GM21717 (cell line): ENCODE data around the gene EDDM13.
"Not testable (repeated sequence)": the region's sequence is repeated elsewhere in the genome, so short reads cannot be mapped to it uniquely, and the experiment has no call there.

Experiments
- ATAC-seq: cut with Tn5 transposase; IDR thresholded peaks from one replicate; pipeline ENCODE4 v1.9.1; 2021; ENCODE audit warnings: mild to moderate bottlenecking, moderate library complexity; ENCODE audit not compliant: unreplicated experiment

Gene EDDM13

GRCh38 chr19:56294549-56294948 is 22.0 kb downstream of the EDDM13 start:
- ATAC-seq: no peak

GRCh38 chr19:56295531-56296455 is 23.2 kb downstream of the EDDM13 start:
- ATAC-seq: no peak

GRCh38 chr19:56297010-56297409 is 24.5 kb downstream of the EDDM13 start:
- ATAC-seq: no peak

DNA sequence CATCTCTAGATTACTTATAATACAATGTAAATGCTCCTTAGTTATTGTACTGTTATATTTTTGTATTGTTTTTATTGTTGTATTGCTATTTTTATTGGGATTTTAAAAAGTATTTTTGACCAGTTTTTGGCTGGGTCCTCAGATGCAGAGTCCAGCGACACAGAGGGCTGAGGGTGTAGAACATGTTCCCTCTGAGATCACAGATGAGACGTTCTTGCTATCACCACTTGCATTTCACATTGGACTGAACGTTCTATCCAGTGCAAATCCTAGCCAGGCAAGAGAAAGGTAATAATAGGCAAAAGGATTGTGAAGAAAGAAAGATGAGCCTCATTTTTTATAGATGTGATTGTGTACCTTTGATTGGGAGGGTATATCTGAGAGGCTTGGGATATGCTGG is 27.1 kb downstream of the EDDM13 start:
- no peak for ATAC-seq

- no peak for ATAC-seq
Measured at GRCh38 chr19:56301155-56301554, 28.6 kb downstream of the EDDM13 start.

DNA sequence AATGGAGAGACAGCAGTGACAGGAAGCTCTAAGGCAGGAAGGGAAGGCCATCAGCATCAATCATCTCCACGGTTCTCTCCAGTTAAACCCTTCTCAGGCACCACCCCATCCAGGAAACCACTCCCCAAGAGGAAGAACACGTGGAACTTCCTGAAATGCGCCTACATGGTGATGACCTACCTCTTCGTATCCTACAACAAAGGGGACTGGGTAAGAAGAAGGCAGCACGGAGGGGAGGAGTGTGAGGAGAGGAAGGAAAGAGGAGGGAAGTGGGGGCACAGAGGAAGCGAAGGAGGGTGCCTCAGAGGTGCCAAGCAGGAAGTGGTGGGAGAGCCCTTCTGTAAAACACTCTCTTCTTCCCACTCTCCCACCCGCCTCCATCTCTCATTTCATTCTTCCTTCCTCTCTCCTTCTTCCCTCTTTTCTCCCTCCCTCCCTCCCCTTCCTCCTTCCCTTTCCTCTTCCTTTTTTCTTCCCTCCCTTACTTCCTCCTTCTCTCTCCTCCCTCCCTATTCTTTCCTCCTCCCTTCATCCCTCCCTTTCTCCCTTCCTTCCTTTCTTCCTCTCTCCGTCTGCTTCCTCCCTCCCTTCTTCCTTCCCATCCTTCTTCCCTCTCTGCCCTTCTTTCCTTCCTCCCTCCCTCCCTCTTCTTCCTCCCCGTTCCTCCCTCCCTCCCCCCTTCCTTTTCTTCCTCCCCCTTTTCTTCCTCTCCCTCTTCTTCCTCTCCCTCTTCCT is 29.5 kb downstream of the EDDM13 start:
- ATAC-seq: no peak

DNA sequence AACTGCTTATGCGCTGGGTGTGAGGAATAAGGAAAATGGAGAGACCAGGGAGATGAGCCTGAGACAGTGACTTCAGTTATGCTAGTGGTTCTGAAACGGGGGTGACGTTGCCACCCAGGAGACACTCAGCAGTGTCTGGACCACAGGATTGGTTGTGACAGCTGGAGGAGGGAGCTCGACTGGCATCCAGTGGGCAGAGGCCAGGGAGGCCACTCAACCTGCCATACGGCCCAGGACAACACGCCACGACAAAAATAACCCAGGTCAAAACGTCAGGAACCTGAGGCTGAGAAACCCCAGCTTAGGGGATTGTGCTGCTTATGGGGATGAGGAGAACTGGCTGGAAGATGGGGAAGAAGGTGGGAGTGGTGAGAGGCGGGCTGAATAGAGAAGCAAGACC is 31.7 kb downstream of the EDDM13 start:
- ATAC-seq: no peak

GRCh38 chr19:56306016-56306415 is 33.5 kb downstream of the EDDM13 start:
- ATAC-seq: no peak

DNA sequence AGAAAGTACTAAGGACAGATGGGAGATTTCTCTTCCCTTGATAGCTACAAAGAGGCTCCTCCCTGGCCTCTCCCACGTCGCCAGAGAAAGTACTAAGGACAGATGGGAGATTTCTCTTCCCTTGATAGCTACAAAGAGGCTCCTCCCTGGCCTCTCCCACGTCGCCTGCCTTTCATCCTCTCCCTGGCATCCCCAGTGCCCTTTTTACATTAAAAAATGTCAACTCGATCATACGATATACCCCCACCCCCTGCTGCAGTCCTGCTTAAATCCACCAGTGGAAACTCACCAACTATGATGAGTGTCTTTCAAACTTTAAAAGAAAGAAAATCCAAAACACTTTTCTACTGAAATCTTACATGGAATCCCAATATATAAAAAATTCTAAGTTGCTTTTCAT is 34.5 kb downstream of the EDDM13 start:
- ATAC-seq: not testable (repeated sequence)

DNA sequence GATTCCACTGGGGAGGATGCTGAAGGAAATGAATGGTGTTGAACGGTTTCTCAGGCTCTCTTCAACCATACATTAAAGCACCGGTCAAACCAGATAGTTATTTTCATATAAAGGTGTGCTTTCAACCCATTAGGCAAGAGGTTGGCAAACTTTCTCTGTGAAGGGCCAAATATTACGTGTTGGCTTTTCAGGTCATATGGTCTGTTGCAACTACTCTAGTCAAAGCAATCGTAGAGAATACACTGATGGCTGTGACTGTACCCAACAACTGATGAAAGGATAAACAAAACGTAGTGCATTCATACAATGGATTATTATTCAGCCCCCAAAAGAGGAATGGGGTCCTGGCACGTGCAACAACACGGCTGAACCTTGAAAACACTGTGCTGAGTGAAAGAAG is 36.2 kb downstream of the EDDM13 start:
- no peak for ATAC-seq

DNA sequence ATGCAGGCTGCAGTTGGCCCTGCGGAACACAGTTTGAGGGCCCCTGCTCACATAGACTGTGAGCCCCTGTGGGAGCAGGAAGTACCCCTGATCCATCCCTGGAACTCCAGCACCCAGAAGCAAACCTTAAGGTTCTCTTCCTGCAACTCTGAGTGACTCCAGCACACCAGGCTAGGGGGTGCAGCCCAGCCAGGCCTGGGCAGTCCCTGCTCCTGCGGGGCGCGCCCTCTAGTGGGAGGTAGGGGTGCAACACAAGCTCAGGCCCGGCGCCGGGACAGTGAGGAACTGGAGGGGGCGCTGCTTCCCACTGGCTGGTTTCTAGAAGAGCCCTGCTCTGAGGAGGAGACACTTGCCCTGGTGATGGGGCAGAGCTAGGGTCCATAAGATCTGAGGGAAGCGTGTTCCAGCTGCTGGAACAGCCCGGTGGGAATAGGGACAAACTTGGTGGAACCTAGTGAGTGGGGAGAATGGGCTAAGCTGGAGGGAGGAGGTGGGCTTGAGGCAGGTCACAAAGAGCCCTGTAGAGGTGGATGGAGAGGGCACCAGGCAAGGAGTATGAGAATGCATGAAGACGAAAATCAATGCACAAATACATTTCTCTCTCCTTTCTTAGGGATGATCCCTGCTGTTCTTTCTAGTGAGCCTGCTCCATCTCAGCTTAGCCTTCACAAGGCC is 37.1 kb downstream of the EDDM13 start:
- ATAC-seq: no peak

DNA sequence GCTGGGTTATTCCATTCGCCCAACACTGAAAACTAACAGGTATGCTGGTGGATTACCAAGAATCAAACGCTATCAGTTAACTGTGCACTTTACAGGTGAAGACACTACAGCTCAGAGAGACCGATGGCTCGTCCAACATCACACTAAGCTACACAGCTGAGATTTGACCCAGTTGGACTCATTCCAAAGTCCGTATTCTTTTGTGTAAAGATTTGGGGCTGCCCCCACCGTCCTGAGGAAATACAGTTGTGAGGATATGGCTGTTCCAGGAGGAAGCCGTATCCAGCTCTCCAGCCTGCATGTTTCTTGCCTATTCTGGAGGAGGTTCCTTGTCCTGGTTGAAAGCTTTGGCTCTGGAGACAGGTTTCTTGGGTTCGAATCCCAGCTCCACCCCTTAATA is 37.9 kb downstream of the EDDM13 start:
- ATAC-seq: no peak

DNA sequence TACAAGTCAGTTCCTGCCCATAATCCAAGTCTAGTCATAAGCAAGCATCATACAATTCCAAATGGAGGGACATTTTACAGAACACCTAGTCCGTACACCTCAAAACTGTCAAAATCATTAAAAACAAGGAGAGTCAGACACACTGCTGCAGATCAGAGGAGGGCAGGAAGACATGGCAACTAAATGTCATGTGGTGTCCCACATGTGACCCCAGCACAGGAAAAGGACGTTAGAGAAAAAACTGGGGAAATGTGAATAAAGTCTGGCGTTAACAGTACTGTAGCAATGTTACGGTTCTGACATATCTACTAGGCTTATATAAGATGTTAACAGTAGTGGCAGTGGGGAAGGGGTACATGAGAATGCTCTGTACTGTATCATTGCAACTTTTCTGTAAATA is 39.8 kb downstream of the EDDM13 start:
- no peak for ATAC-seq

GRCh38 chr19:56312787-56313657 is 40.5 kb downstream of the EDDM13 start:
- ATAC-seq: no peak

DNA sequence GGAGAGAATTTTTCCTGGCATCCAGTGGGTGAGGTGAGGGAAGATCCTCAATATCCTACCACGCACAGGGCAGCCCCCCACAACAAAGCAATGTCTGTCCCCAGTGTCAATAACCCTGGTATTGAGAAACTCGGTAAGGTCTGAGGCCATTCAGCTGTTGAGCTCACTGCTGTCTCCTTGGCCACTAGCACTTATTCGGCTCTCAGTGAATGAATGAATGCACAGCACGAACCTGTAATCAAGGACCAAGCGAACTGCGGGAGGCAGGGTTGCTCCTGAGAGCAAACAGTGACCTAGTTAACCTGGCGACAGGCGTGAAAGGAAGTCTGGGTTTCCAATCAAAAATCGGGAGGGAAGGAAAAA is 41.5 kb downstream of the EDDM13 start:
- ATAC-seq: peak; percentile 5

DNA sequence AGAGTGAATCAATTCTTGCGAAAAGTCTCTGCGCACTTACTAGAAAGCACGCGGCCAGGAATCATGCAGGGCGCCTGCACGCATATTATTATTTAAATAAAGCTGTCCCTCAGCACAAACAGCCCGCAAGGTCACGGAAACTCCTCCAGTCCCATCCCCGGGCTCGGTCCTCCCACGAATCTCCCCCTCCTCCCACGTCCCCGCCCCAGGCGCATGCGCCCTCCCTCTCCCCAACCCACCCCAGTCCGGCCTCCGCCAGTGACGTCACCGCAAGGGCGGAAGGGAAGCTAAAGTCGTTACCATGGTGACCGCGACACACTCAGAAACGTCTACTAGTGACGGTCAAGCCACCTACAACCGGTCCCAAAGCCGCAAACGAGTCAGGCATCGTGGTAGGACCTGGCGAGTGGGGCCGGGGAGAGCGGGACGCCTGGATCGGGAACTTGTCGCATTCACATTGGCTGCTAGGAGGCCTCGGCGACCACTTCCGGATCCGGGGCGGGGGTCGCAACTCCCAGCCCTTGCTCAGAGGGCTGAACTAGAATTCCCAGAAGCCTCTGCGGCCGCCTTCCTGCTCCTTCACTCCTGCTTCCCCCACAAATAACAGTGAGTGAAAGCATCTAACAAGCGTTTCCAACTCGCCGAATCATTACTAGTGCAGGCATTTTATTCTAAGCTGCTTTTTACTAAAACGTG is 42.0 kb downstream of the EDDM13 start, which contains the start of gene ZSCAN5A:
ZSCAN5A (minus strand) TSS at position 459 of the 696 bp plus-strand sequence. CDS start 89,793 bp downstream, outside the sequence.
- peak; percentile 74 for ATAC-seq

- peak; percentile 71 for ATAC-seq
Measured at GRCh38 chr19:56315077-56315828, 42.7 kb downstream of the EDDM13 start.

DNA sequence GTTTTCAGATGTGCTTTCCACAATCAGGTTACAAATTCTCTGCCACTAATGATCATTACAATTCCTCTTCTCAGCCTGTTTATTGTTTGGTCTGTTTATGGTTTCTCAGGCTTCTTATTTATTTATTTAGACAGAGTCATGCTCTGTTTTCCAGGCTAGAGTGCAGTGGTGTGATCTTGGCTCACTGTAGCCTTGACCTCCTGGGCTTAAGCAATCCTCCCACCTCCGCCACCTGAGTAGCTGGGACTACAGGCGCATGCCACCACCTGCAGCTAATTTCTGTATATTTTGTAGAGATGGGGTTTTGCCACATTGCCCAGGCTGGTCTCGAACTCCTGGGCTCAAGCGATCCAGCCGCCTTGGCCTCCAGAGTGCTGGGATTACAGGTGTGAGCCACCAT is 44.2 kb downstream of the EDDM13 start:
- no peak for ATAC-seq

DNA sequence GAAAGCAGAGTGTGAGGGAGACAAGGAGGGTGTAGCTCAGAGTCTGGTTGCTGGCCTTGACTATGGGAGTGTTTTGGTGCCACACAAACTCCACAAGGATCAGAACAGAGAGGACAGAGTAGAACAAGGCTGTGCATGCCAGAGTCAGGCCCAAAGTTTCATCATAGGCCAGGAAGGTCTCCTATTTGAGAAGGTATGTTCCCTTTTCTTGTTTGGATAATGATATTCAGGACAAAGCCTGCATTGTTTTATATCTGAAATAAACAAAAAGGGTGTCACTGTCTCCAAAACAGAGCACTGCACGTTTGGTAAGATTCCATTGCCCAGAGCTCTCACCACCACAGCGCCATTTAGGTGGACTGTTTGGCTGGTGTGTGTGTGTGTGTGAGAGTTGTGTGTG is 45.2 kb downstream of the EDDM13 start:
- ATAC-seq: no peak
